Panc1 (cell line): ENCODE measurements around the gene TMC5.

Experiments used
- CTCF ChIP-seq: fragments of 450-650 bp; IDR thresholded peaks from 2 replicates; pipeline ENCODE4 v1.5.1; 2017; ENCODE audit warnings: mild to moderate bottlenecking
- POLR2AphosphoS5 ChIP-seq: IDR thresholded peaks from 2 replicates; pipeline ENCODE4 v1.6.1; 2012; ENCODE audit warnings: mild to moderate bottlenecking, low read depth, low read length, moderate library complexity

GRCh38 chr16:19438739-19439138, 21.1 kb downstream of the TMC5 start:
- TF ChIP-seq CTCF = no peak
- TF ChIP-seq POLR2AphosphoS5 = no peak
